Activated CD8-positive, alpha-beta memory T cell treated with anti-CD3 and anti-CD28 coated beads, Interleukin-2, amount 50 U/mL, for 24 hours (primary cell): Measurements from ENCODE around the gene C2.

ENCODE experiments used
- DNase-seq: peaks from one replicate; pipeline ENCODE4 v3.0.0-alpha.2; 2020; ENCODE audit errors: extremely low read depth

The C2 gene

DNA sequence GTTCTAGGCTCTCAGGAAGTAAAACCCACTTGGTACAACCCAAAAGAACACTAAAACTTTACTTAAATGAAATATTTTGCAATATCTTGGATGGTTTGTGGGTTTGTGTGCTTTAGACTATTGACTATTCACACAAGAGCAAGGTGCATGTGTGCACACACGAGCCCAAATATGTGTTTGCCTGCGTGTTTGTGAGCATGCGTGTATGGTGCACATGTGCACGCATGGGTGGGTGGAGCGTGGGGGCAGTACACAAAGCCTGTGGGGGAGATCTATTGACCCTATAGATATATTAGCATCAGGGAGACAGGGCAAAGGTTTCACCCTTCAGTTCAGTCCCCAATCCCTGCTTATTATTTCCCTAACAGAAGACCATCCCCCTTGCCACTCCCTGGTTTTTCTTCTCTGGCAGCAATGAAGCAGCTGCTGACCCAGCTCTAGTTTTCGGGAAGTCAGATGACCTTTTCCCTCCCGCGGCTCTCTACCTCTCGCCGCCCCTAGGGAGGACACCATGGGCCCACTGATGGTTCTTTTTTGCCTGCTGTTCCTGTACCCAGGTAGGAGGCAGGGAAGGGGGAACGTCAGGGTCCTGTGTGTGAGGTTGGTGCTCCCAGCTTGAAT lies at the start of gene C2:
Gene C2, plus strand, starts transcription at position 476 of the 621 bp plus-strand sequence. Its CDS starts 36 bp downstream, at position 512.
- DNase-seq, result no peak

GRCh38 chr6:31878222-31878621 lies 49.3 kb upstream of the C2 start:
- no peak for DNase-seq

DNA sequence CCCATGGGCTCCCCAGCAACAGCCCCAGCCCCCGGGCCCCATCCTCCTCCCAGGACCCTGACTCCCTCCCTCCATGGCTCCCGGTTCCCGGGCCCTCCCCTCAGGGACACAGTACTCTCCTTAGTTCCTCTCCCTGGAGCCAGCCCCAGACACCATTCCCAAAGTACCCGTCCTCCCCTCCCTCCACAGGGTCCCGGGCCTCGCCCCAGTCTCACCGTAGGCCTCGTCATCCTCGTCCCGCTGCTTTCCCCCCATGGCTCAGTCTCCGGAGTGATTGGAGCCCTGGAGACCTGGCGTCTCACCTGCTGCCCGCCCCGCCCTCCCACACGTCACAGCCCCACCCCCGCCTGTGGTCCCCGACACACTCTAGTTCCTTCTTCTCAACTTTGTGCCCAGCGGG lies 48.8 kb upstream of the C2 start, which contains the start of gene SLC44A4:
Gene SLC44A4, minus strand, starts transcription at position 272 of the 400 bp plus-strand sequence. Its CDS starts 17 bp downstream, at position 255.
- DNase-seq, result no peak

DNA sequence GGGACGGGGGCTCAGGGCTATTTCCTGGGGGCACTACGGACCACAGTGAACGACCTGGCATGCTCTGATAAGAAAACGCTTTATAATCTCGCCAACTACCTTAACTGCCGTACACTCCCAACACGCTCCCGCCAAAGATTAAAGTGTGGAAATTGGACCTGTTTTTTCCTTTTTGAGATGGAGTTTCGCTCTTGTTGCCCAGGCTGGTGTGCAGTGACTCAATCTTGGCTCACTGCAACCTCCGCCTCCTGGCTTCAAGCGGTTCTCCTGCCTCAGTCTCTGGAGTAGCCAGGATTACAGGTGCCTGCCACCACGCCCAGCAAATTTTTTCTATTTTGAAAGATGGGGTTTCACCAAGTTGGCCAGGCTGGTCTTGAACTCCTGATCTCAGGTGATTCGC lies 48.4 kb upstream of the C2 start:
- DNase-seq, result no peak

GRCh38 chr6:31879901-31880300 lies 47.6 kb upstream of the C2 start:
- no peak for DNase-seq

GRCh38 chr6:31880616-31881015 lies 46.9 kb upstream of the C2 start:
- DNase-seq, result no peak

GRCh38 chr6:31881136-31881859 lies 46.2 kb upstream of the C2 start:
- DNase-seq, result no peak

DNA sequence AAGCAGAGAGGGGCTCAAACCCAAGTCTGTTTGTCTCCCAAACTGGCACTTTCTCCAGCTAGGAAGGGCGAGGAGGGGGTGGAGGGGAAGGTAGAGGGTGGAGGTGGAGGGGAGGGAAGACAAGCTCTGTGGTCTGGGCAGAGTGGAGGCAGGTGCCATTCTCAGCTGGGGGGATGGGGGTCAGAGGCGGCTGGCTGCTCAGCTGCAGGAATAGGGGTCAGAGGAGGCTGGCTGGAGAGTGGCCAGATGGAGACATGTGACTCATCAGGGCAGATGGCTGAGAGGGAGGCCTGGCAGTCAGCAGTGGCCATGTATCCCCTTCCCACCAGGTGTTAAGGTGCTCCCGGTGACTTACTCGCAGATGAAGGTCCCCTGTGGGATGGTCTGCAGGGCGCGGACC lies 45.2 kb upstream of the C2 start:
- no peak for DNase-seq

DNA sequence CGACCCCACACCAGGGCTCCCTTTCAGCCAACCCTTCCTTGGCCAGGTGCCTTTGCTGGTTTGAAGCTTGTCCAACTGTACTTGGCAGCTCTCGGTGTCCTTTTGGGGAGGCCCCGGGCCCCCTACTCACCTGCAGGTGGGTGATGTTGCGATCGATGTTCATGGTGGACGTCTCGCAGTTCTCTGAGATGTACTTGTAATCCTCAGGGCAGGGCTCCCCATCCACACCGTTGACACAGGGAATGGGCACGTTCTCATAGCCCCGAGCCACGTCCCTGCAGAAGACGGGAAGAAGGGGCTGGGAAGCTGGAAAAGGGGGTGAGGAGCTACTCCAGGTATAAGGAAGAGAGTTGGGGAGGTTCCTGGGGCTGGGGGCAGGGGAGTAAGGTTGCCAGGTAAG lies 43.8 kb upstream of the C2 start:
- DNase-seq, result no peak

DNA sequence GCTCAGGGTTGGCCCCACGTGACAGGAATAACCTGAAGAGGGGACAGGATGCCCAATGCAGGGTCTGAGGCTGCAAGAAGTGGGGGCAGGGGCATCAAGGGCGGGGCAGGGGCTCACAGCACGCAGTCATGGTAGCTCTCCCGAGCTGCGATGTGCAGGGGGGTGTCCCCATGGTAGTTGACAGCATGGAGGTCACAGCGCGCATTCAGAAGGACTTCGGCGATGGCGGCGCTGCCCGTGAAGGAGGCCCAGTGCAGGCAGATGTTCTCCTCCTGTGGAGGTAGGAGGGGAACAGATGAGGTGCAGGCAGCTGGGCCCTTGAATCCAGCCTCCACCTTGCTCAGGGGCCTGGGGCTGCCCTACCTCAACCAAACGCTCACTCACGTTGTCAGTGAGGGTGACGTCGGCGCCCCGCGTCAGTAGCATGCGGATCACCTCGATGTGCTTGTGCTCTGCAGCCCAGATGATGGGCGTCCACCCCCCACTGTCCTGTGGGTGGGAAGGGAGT lies 42.9 kb upstream of the C2 start:
- no peak for DNase-seq

DNA sequence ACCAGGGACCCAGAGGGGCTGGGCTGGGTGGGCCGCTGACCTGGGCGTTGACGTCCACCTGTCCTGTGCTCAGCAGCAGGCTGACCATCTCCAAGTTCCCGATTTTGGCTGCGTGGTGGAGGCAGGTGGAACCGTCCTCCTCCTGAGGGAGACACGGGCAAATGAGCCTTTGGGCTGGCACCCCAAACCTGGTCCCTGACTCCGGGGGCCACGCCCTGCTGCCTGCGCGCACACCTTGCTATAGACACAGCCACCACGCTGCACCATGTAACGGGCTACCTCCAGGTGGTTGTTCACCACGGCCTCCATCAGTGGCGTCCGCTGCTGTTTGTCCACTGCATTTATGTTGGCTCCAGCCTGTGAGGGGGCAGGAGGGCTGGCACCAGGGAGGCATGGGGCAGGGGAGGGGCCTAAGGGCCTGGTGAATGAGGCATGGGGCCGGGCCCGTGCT lies 41.0 kb upstream of the C2 start:
- no peak for DNase-seq

GRCh38 chr6:31887173-31888007 lies 40.1 kb upstream of the C2 start:
- DNase-seq, result no peak

DNA sequence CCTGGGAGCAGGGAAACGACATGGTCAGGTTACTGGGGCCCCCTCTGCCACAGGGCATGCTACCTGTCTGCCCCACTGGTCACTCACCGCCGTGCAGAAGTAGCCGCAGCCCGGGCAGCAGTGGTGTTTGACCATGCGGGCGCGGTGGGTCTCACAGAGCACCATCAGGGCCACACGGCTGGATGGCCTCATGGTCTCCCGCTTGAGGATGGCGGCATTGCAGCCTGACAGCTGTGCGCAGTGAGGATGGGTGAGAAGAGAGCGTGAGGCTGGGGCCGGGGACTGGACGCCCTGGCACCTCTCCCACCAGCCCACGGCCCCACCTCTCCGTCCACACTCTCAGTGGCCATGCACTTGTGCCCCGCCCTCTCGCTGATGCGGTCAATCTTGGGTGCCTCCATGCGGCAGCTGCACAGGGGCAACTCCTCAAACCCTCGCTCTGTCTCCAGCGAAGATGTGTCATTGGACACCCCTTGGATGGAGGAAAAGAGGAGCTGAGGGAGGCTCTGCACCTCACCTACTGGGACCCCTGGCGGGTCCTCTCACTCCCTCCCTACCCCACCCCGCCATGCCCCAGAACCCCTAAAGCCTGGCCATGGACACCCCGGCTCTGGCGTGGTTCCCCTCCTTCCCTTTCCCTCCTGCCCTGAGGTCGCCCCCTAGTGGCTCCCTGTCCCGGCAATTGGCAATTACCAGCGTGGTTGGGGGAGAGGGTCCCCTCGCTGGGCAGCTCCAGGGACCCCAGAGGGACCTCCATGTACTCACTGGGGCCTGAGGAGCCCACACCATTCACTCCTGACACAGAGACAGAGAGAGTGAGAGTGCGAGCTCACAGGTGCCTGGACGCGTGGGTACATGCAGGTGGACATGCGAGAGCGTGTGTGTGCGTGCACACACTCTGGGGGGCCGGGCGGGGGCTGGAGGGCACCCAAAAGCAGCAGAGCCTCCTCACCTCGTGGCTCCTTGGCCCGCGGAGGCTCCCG lies 39.0 kb upstream of the C2 start:
- no peak for DNase-seq

- no peak for DNase-seq
Measured at GRCh38 chr6:31889331-31889972, 38.1 kb upstream of the C2 start.

DNA sequence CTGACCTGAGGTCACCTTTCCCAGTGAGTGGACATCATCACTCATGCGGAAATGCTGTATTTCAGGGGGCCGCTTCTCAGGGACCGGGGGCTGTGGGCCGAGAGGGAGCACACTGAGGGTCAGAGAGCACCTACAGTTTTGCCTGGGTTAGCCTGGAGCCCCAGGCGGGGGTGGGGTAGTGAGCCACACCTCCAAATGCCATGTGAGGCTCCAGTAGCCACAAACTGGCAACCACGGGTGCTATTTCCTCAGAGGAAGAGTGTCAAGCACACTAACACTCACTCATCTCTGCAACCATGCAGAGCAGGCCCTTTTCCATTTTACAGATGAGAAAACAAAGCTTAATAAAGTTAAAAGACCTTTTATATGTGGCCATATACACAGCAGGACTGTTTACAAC lies 34.7 kb upstream of the C2 start:
- DNase-seq, result no peak

- DNase-seq, result no peak
Measured at GRCh38 chr6:31896493-31896855, 31.0 kb upstream of the C2 start.

DNA sequence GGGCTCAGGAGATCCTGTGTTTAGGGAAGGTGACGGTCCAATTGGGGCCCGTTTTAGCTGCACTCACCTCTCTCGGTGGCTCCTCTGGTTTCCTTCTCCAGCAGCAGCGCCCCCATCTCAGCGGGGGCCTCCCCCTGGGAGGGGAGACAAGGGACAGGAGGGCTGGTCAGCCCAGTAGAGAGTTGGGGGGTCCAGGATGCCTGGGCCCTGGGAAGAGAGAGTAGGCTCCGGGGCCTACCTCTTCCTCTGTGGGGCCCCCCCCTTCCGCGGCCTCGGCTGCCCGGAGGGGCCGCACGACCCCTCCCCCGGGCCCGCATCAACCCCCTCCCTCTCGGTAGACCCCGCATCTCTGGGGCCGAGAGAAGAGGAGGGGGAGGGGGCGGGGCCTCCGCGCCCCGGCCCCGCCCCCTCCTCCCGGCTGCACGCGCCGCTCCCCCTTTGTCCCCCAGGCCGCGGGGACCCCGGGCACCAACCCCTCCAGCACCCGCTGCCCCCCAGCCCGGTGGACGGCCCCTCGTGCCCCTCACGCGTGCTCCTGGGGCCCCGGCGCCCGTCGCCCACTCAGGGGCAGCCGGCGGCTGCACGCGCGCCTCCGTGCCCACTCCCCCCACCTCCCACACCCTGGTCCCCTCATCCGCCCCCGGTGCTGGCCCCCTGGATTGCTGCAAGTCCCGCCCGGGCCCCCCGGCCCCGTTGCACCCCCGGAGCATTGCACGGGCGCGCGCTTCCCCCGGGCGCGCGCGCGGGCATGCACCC lies 30.5 kb upstream of the C2 start:
- no peak for DNase-seq

GRCh38 chr6:31897612-31898382 lies 29.7 kb upstream of the C2 start, which contains the start of gene EHMT2:
EHMT2 (minus strand) TSS chr6:31897698; CDS start chr6:31897677, 21 bp downstream.
- peak; percentile 53 for DNase-seq

GRCh38 chr6:31898383-31899011 lies 29.0 kb upstream of the C2 start:
- DNase-seq, result no peak
